GM23338 (cell line): ENCODE data around the gene ELMO2. TPM values are rescaled to one million over a fixed set of nuclear protein-coding genes. Genes with fewer than 3 reads are reported as not detected.

Experiments used
- ATAC-seq: fragments of 200-7000 bp; cut with Tn5 transposase; 3 replicates; pipeline ENCODE4 v1.9.1; 2020
- DNase-seq: peaks from one replicate; pipeline ENCODE4 v3.0.0-alpha.2; 2015; ENCODE audit warnings: low spot score
- H2AFZ ChIP-seq: fragments of 200-600 bp; sonication (generic); 2 replicates; pipeline ENCODE4 v1.8.0; 2016; ENCODE audit warnings: antibody characterized with exemption, mild to moderate bottlenecking, moderate library complexity
- H3F3A ChIP-seq: fragments of 200-600 bp; sonication (generic); replicated peaks from 2 replicates; pipeline ENCODE4 v1.8.0; 2017; ENCODE audit warnings: antibody characterized with exemption, mixed run types, low read depth
- H3K27ac ChIP-seq: fragments of 200-600 bp; sonication (generic); 2 replicates; pipeline ENCODE4 v1.6.1; 2016; ENCODE audit warnings: low read depth
- H3K27me3 ChIP-seq: fragments of 200-600 bp; sonication (generic); 2 replicates; pipeline ENCODE4 v1.8.0; 2016; ENCODE audit warnings: mild to moderate bottlenecking, mixed run types, moderate library complexity; ENCODE audit not compliant: insufficient read depth
- H3K36me3 ChIP-seq: fragments of 200-600 bp; sonication (generic); 2 replicates; pipeline ENCODE4 v1.8.0; 2016; ENCODE audit warnings: mild to moderate bottlenecking; ENCODE audit not compliant: insufficient read depth
- H3K4me1 ChIP-seq: fragments of 200-600 bp; sonication (generic); 2 replicates; pipeline ENCODE4 v1.8.0; 2016; ENCODE audit warnings: mild to moderate bottlenecking, moderate library complexity; ENCODE audit not compliant: insufficient read depth
- H3K4me2 ChIP-seq: fragments of 200-600 bp; sonication (generic); 2 replicates; pipeline ENCODE4 v1.7.1; 2017; ENCODE audit warnings: mixed run types
- H3K4me3 ChIP-seq: fragments of 200-600 bp; sonication (generic); 2 replicates; pipeline ENCODE4 v1.6.1; 2016; ENCODE audit warnings: mixed run types
- H3K79me2 ChIP-seq: fragments of 200-600 bp; sonication (generic); replicated peaks from 2 replicates; pipeline ENCODE4 v1.8.0; 2017; ENCODE audit warnings: mild to moderate bottlenecking; ENCODE audit not compliant: insufficient read depth
- H3K9me2 ChIP-seq: fragments of 200-600 bp; sonication (generic); 2 replicates; pipeline ENCODE4 v1.8.0; 2017; ENCODE audit not compliant: insufficient read depth
- H4K20me1 ChIP-seq: fragments of 200-600 bp; sonication (generic); replicated peaks from 2 replicates; pipeline ENCODE4 v1.8.0; 2017; ENCODE audit warnings: mild to moderate bottlenecking; ENCODE audit not compliant: insufficient read depth
- H3K27ac Mint-ChIP-seq: 2 replicates; pipeline ENCODE4 v1.8.0; 2020; ENCODE audit warnings: inconsistent platforms, mild to moderate bottlenecking, moderate library complexity, mixed read lengths
- H3K27me3 Mint-ChIP-seq: 3 replicates; pipeline ENCODE4 v1.8.0; 2022; ENCODE audit warnings: low read depth, mild to moderate bottlenecking, moderate library complexity, mixed read lengths, inconsistent platforms; ENCODE audit not compliant: insufficient read depth, poor library complexity
- H3K36me3 Mint-ChIP-seq: 3 replicates; pipeline ENCODE4 v1.8.0; 2021; ENCODE audit warnings: low read depth, mild to moderate bottlenecking, inconsistent platforms, moderate library complexity, mixed read lengths
- H3K4me1 Mint-ChIP-seq: 3 replicates; pipeline ENCODE4 v1.8.0; 2020; ENCODE audit warnings: mild to moderate bottlenecking, inconsistent platforms, mixed read lengths
- H3K4me3 Mint-ChIP-seq: 3 replicates; pipeline ENCODE4 v1.8.0; 2021; ENCODE audit warnings: moderate library complexity, mild to moderate bottlenecking, inconsistent platforms, mixed read lengths
- H3K9me3 Mint-ChIP-seq: 3 replicates; pipeline ENCODE4 v1.8.0; 2020; ENCODE audit warnings: moderate library complexity, mild to moderate bottlenecking, inconsistent platforms, mixed read lengths
- CTCF ChIP-seq, 2 experiments: fragments of 200-600 bp in 1 of 2; sonication (generic) in 1 of 2; conservative IDR thresholded peaks; 2 replicates each; pipeline versions ENCODE4 v1.5.1 to v1.6.1; 2016 to 2017; ENCODE audit warnings: antibody characterized with exemption in 2 of 2, low read depth in 2 of 2, mild to moderate bottlenecking in 2 of 2, moderate library complexity in 1 of 2
- EZH2phosphoT487 ChIP-seq: fragments of 200-600 bp; sonication (generic); IDR thresholded peaks from one replicate; pipeline ENCODE4 v1.8.1; 2018; ENCODE audit warnings: antibody characterized with exemption; ENCODE audit not compliant: unreplicated experiment
- JUNB ChIP-seq: IDR thresholded peaks from one replicate; pipeline ENCODE4 v1.6.1; 2016; ENCODE audit warnings: antibody characterized with exemption; ENCODE audit not compliant: unreplicated experiment
- NANOG ChIP-seq: IDR thresholded peaks from 2 replicates; pipeline ENCODE4 v1.6.1; 2016; ENCODE audit warnings: antibody characterized with exemption, borderline replicate concordance
- STAT1 ChIP-seq: IDR thresholded peaks from one replicate; pipeline ENCODE4 v1.6.1; 2016; ENCODE audit warnings: antibody characterized with exemption; ENCODE audit not compliant: unreplicated experiment
- ZNF331 ChIP-seq: fragments of 250-450 bp; sonication (Bioruptor Pico); IDR thresholded peaks from 2 replicates; pipeline ENCODE4 v1.5.0; 2020; ENCODE audit warnings: low read depth, mild to moderate bottlenecking, moderate library complexity
- ZNF462 ChIP-seq: fragments of 250-450 bp; sonication (Bioruptor Pico); IDR thresholded peaks from 2 replicates; pipeline ENCODE4 v1.5.0; 2020; ENCODE audit warnings: mild to moderate bottlenecking, moderate library complexity
- polyA plus RNA-seq: library from polyadenylated mRNA; unstranded; fragments of >200 nt; fragmentation: Nextera tagmentation; extraction: Ambion mirVana; gene quantifications from 2 replicates; pipeline ENCODE4 v1.2.1, GENCODE V29; 2016
- total RNA-seq: library from RNA; depleted of rRNA; stranded (reverse); fragments of >200 nt; shearing (Covaris generic); gene quantifications from 2 replicates; pipeline ENCODE4 v1.2.3, GENCODE V29; 2014

The ELMO2 gene
- total and polyA plus RNA-seq, 2 experiments from 2014 or later: 15.1 to 44.1 TPM

GRCh38 chr20:46433051-46433450, 26.6 kb upstream of the ELMO2 start (continued):
- TF ChIP-seq ZNF462 (no peak), STAT1 (no peak), JUNB (no peak)

DNA sequence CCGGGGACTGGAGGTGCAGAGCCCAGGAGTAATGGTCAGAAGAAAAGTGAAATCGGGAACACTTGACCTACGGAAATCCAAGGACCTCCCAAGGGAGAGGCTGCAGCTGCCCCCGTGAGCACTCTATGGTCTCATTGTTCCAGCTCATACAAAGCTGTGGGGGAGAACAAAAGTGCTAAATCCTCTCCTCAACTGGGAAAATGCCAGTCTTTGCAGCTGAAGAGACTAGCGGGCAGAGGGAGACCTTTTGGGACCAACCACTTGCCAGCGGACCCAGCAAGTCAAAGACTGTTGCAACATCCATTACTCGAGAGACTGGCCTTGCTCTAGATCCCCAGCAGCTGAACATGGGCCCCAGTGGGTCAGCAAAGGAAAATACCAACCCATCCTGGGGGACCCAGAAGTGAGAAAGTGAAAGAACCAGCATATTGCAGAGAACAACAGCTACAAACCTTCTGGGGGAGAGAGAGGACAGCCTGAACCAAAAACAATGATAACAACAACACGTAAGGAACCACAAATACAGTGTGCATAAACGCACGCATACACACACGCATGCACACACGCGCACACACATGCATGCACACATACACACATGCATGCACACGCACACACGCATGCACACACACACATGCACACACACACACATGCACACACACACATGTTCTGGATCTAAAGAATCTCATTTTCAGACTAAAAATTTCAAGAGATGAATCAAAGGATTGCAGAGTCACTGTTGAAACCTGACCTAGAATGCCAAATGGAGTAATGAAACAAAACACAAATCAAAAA, 24.7 kb upstream of the ELMO2 start:
- Histone ChIP-seq H3K36me3 (no peaks in the 10 kb centered on the region), H3K79me2 (no peaks in the 10 kb centered on the region), H4K20me1 (no peaks in the 10 kb centered on the region; the same call in 1 of the 2 replicates), H2AFZ (no peak overlapping the region), H3K4me2 (no peak overlapping the region), H3K27ac (no peak overlapping the region), H3K4me1 (no peaks in the 10 kb centered on the region), H3K9me2 (no peaks in the 10 kb centered on the region), H3K4me3 (no peak overlapping the region), H3K27me3 (no peaks in the 10 kb centered on the region), H3F3A (no peaks in the 10 kb centered on the region)
- Mint-ChIP-seq H3K27ac (no peak overlapping the region), H3K9me3 (no peaks in the 10 kb centered on the region), H3K27me3 (peaks cover 2% of the 10 kb centered on the region), H3K4me1 (no peaks in the 10 kb centered on the region; the same call in 2 of the 3 replicates), H3K4me3 (no peak overlapping the region), H3K36me3 (peaks cover 3% of the 10 kb centered on the region; the same call in 2 of the 3 replicates)
- no peak for TF ChIP-seq CTCF (conservative IDR thresholded peaks at IDR 0.05; ENCODE audit: low read depth in 2 of 2)
- TF ChIP-seq EZH2phosphoT487: no peak
- TF ChIP-seq NANOG: no peak
- TF ChIP-seq ZNF331 (CRISPR knock-in tag): no peak
- no peak for ATAC-seq
- no peak for DNase-seq
